Upper lobe of left lung (tissue), 6 donors: ENCODE measurements around the gene FAM236A. TPM values are rescaled to one million over a fixed set of nuclear protein-coding genes. Genes with fewer than 3 reads are reported as not detected.
"Not testable (repeated sequence)": the region's sequence is repeated elsewhere in the genome, so short reads cannot be mapped to it uniquely, and the experiment has no call there.

Source experiments
- ATAC-seq, 2 donors: fragments of 200-7000 bp; cut with Tn5 transposase; one replicate each; pipeline ENCODE4 v1.9.1; 2022; ENCODE audit warnings: mild to moderate bottlenecking in 2 of 2, moderate library complexity in 2 of 2; ENCODE audit not compliant: low FRiP score in 2 of 2
- DNase-seq, 2 donors: peaks; one replicate each; pipeline ENCODE4 v3.0.0-alpha.2; 2019 to 2020
- H3K27ac ChIP-seq, 4 donors: fragments of 200-600 bp; sonication (generic); one replicate each; pipeline ENCODE4 v1.5.1; 2016 to 2019
- H3K27me3 ChIP-seq, 4 donors: fragments of 200-600 bp; sonication (generic); one replicate each; pipeline ENCODE4 v1.5.1; 2017 to 2019
- H3K36me3 ChIP-seq, 4 donors: fragments of 200-600 bp; sonication (generic); one replicate each; pipeline ENCODE4 v1.5.1; 2016 to 2019
- H3K4me1 ChIP-seq, 4 donors: fragments of 200-600 bp; sonication (generic); one replicate each; pipeline ENCODE4 v1.5.1; 2018 to 2019
- H3K4me3 ChIP-seq, 4 donors: fragments of 200-600 bp; sonication (generic); one replicate each; pipeline ENCODE4 v1.5.1; 2017 to 2019; ENCODE audit warnings: mild to moderate bottlenecking in 2 of 4, moderate library complexity in 1 of 4
- H3K9me3 ChIP-seq, 4 donors: fragments of 200-600 bp; sonication (generic); one replicate each; pipeline ENCODE4 v1.5.1; 2018 to 2019
- WGBS, 2 donors: methylation state at CpG; one replicate each; pipeline ENCODE4 v1.1.5; 2017 to 2018; 5-methylcytosine and 5-hydroxymethylcytosine counted together
- total RNA-seq, 6 donors: library from RNA; depleted of rRNA in 4 of 6; stranded (reverse); fragments of >200 nt in 4 of 6; gene quantifications; one replicate each; pipeline versions ENCODE4 v1.1.0 to v1.2.1, GENCODE V29; 2016 to 2021
- donor health status: DM: no; HTN: no; CAD: no; lungs with moderate emphysema.
- donor health status: DM: no; HTN: yes; CAD: no; lungs with severe emphysema.

Gene FAM236A
- total RNA-seq, 6 donors from 2014 or later = not detected

- H3K27me3 ChIP-seq, H3K4me1 ChIP-seq, H3K4me3 ChIP-seq, H3K27ac ChIP-seq, H3K9me3 ChIP-seq, DNase-seq, H3K36me3 ChIP-seq, ATAC-seq: not testable (repeated sequence)
- 51% methylated on average over 5 of the region's 5 CpGs; no CpG with 5 or more reads in 1 of the 2 donors for WGBS, 2 donors
These were observed 43.0 kb downstream of the FAM236A start for GRCh38 chrX:72980894-72981469.

Other genes with a start within 250 kb of the FAM236A start
- 10 to 100 TPM in 1 of 6 donors, 1 to 10 TPM in 5; 2.3 to 10.5 (median 3.4) TPM for gene PHKA1, start 223.9 kb upstream of the FAM236A start, total RNA-seq
- 1 to 10 TPM in 1 of 6 donors, under 1 TPM in 4, not detected in 1; 0.24 to 1.4 (median 0.79) TPM for gene DMRTC1B, start 161.3 kb upstream of the FAM236A start, total RNA-seq
- not detected for gene FAM236B, start 155.5 kb upstream of the FAM236A start, total RNA-seq
- not detected for gene FAM236D, start 130.0 kb upstream of the FAM236A start, total RNA-seq
- not detected for gene FAM236C, start 25.6 kb upstream of the FAM236A start, total RNA-seq
- gene DMRTC1, start 5.6 kb downstream of the FAM236A start, total RNA-seq = under 1 TPM in 2 of 6 donors, not detected in 4; 0.29 to 0.44 TPM
- gene PABPC1L2B, start 64.7 kb downstream of the FAM236A start, total RNA-seq = not detected
- not detected for gene PABPC1L2A, start 141.3 kb downstream of the FAM236A start, total RNA-seq